BLaER1 treated with 17β-estradiol and CSF1 and Interleukin-3, amounts not matched to agents 10 nM and 100 nM (cell line): ENCODE data around the gene SPATA20.

Experiments
- H3K27ac ChIP-seq, 11 experiments: shearing (Covaris generic); formaldehyde crosslinking; 2 replicates each; pipeline ENCODE4 v1.8.1; 2022
- H3K27me3 ChIP-seq, 11 experiments: shearing (Covaris generic); formaldehyde crosslinking; 2 replicates each; pipeline ENCODE4 v1.8.1; 2022
- H3K36me3 ChIP-seq, 11 experiments: shearing (Covaris generic); formaldehyde crosslinking; 2 replicates each; pipeline ENCODE4 v1.8.1; 2022
- H3K4me1 ChIP-seq, 10 experiments: shearing (Covaris generic); formaldehyde crosslinking; 2 replicates each; pipeline ENCODE4 v1.8.1; 2022
- H3K4me2 ChIP-seq, 11 experiments: shearing (Covaris generic); formaldehyde crosslinking; 2 replicates each; pipeline ENCODE4 v1.8.1; 2022
- H3K4me3 ChIP-seq, 10 experiments: shearing (Covaris generic); formaldehyde crosslinking; 2 replicates each; pipeline ENCODE4 v1.8.1; 2022
- H3K9ac ChIP-seq, 11 experiments: shearing (Covaris generic); formaldehyde crosslinking; 2 replicates each; pipeline ENCODE4 v1.8.1; 2022
- H3K9me3 ChIP-seq, 11 experiments: shearing (Covaris generic); formaldehyde crosslinking; replicated peaks in 1 of 11; 2 replicates each; pipeline ENCODE4 v1.8.1; 2022
- H4K20me1 ChIP-seq, 11 experiments: shearing (Covaris generic); formaldehyde crosslinking; 2 replicates each; pipeline ENCODE4 v1.8.1; 2022
- Cebpa-rat ChIP-seq, 11 experiments: shearing (Covaris generic); IDR thresholded peaks; 2 replicates each; pipeline ENCODE4 v1.8.1; 2022

SPATA20 gene

GRCh38 chr17:50557630-50558029 lies 10.7 kb downstream of the SPATA20 start:
- Histone ChIP-seq H3K27ac (no peak overlapping the region), H3K27me3 (peaks cover 62 to 71% (median 64%) of the 10 kb centered on the region in 11 experiments), H3K4me3 (no peak overlapping the region), H3K9ac (no peak overlapping the region), H3K9me3 (peaks cover 0 to 9% (median 0%) of the 10 kb centered on the region in 11 experiments; a peak in 4 of 22 replicates), H3K4me2 (no peak overlapping the region), H4K20me1 (peaks cover 0 to 61% (median 35%) of the 10 kb centered on the region in 11 experiments; a peak in 18 of 22 replicates), H3K36me3 (no peaks in the 10 kb centered on the region), H3K4me1 (peaks cover 21 to 31% (median 25%) of the 10 kb centered on the region in 10 experiments)
- TF ChIP-seq Cebpa-rat (IDR thresholded peaks at IDR 0.05), result no peak

- Histone ChIP-seq H3K9me3 (peaks cover 0 to 9% (median 0%) of the 10 kb centered on the region in 11 experiments; a peak in 4 of 22 replicates), H4K20me1 (peaks cover 0 to 66% (median 40%) of the 10 kb centered on the region in 11 experiments; a peak in 18 of 22 replicates), H3K36me3 (no peaks in the 10 kb centered on the region), H3K4me2 (no peak overlapping the region), H3K4me3 (no peak overlapping the region), H3K27me3 (peaks cover 66 to 76% (median 69%) of the 10 kb centered on the region in 11 experiments), H3K27ac (no peak overlapping the region), H3K4me1 (peaks cover 21 to 34% (median 25%) of the 10 kb centered on the region in 10 experiments), H3K9ac (no peak overlapping the region)
- no peak for TF ChIP-seq Cebpa-rat (IDR thresholded peaks at IDR 0.05)
Observed at GRCh38 chr17:50558091-50558490, 11.1 kb downstream of the SPATA20 start.

- TF ChIP-seq Cebpa-rat (IDR thresholded peaks at IDR 0.05), result no peak
- Histone ChIP-seq H3K4me1 (peaks cover 21 to 34% (median 25%) of the 10 kb centered on the region in 10 experiments), H3K4me3 (0 out of 20 replicates have a peak overlapping the region, but pooled peaks of 3 of the 10 experiments have one; percentile 8 to 39 (median 9)), H3K9me3 (peaks cover 0 to 9% (median 0%) of the 10 kb centered on the region in 11 experiments; a peak in 4 of 22 replicates), H3K27ac (no peak overlapping the region), H3K27me3 (peaks cover 71 to 81% (median 74%) of the 10 kb centered on the region in 11 experiments), H3K4me2 (peak overlapping the region in 8 of 11 experiments; percentile 96 to 99 (median 98); a peak in 15 of 22 replicates), H4K20me1 (peaks cover 0 to 71% (median 45%) of the 10 kb centered on the region in 11 experiments; a peak in 18 of 22 replicates), H3K36me3 (no peaks in the 10 kb centered on the region), H3K9ac (no peak overlapping the region)
Observed at GRCh38 chr17:50558581-50558940, 11.6 kb downstream of the SPATA20 start.

- no peaks in the 10 kb centered on the region for H3K36me3 ChIP-seq
- peaks cover 21 to 34% (median 25%) of the 10 kb centered on the region in 10 experiments for H3K4me1 ChIP-seq
- H3K9ac ChIP-seq, result no peak overlapping the region
- H3K9me3 ChIP-seq, result peaks cover 0 to 9% (median 0%) of the 10 kb centered on the region in 11 experiments; a peak in 4 of 22 replicates
- H4K20me1 ChIP-seq, result peaks cover 0 to 73% (median 48%) of the 10 kb centered on the region in 11 experiments; a peak in 18 of 22 replicates
- no peak for TF ChIP-seq Cebpa-rat (IDR thresholded peaks at IDR 0.05)
- H3K27ac ChIP-seq, result no peak overlapping the region
- peaks cover 76 to 86% (median 79%) of the 10 kb centered on the region in 11 experiments for H3K27me3 ChIP-seq
- peak overlapping the region; percentile 94 to 99 (median 98) for H3K4me2 ChIP-seq
- H3K4me3 ChIP-seq, result peak overlapping the region in 8 of 10 experiments; percentile 8 to 71 (median 26); a peak in 5 of 20 replicates
Observed at GRCh38 chr17:50558941-50559614, 12.1 kb downstream of the SPATA20 start.

GRCh38 chr17:50559674-50560184 lies 12.8 kb downstream of the SPATA20 start:
- Histone ChIP-seq H3K9ac (no peak overlapping the region), H3K4me3 (peak overlapping the region; percentile 22 to 71 (median 59); a peak in 13 of 20 replicates), H3K27me3 (peaks cover 83 to 92% (median 85%) of the 10 kb centered on the region in 11 experiments), H3K27ac (no peak overlapping the region), H3K9me3 (peaks cover 0 to 9% (median 0%) of the 10 kb centered on the region in 11 experiments; a peak in 4 of 22 replicates), H3K4me2 (peak overlapping the region; percentile 94 to 99 (median 98)), H4K20me1 (peaks cover 0 to 72% (median 48%) of the 10 kb centered on the region in 11 experiments; a peak in 18 of 22 replicates), H3K36me3 (no peaks in the 10 kb centered on the region), H3K4me1 (peaks cover 21 to 34% (median 25%) of the 10 kb centered on the region in 10 experiments)
- TF ChIP-seq Cebpa-rat (IDR thresholded peaks at IDR 0.05), result no peak

- Histone ChIP-seq H3K27ac (no peak within 1 kb of the TSS), H3K9ac (peak within 1 kb of the TSS in 10 of 11 experiments; percentile 42 to 70 (median 57); a peak in 15 of 22 replicates), H3K36me3 (no peaks in the 10 kb centered on the region), H3K4me1 (peaks cover 21 to 34% (median 26%) of the 10 kb centered on the region in 10 experiments), H3K4me3 (peak within 1 kb of the TSS; percentile 44 to 71 (median 59)), H3K27me3 (peaks cover 89 to 98% (median 91%) of the 10 kb centered on the region in 11 experiments), H4K20me1 (peaks cover 0 to 72% (median 48%) of the 10 kb centered on the region in 11 experiments; a peak in 18 of 22 replicates), H3K9me3 (peaks cover 0 to 9% (median 0%) of the 10 kb centered on the region in 11 experiments; a peak in 4 of 22 replicates), H3K4me2 (peak within 1 kb of the TSS; percentile 94 to 99 (median 98))
- no peak for TF ChIP-seq Cebpa-rat (IDR thresholded peaks at IDR 0.05)
Observed at GRCh38 chr17:50560185-50560824, 13.3 kb downstream of the SPATA20 start, which contains the start of gene CACNA1G. Gene CACNA1G, plus strand, starts transcription at chr17:50560715. Its CDS starts 745 bp downstream, at chr17:50561460.

GRCh38 chr17:50560931-50561745 lies 14.2 kb downstream of the SPATA20 start:
- Histone ChIP-seq H3K27me3 (peaks cover 91 to 100% (median 99%) of the 10 kb centered on the region in 11 experiments), H3K4me1 (peaks cover 21 to 35% (median 28%) of the 10 kb centered on the region in 10 experiments), H3K9me3 (peaks cover 0 to 9% (median 0%) of the 10 kb centered on the region in 11 experiments; a peak in 4 of 22 replicates), H3K4me2 (peak overlapping the region; percentile 94 to 99 (median 98)), H3K27ac (no peak overlapping the region), H4K20me1 (peaks cover 0 to 64% (median 48%) of the 10 kb centered on the region in 11 experiments; a peak in 18 of 22 replicates), H3K4me3 (peak overlapping the region; percentile 44 to 71 (median 59)), H3K36me3 (no peaks in the 10 kb centered on the region), H3K9ac (peak overlapping the region in 10 of 11 experiments; percentile 42 to 70 (median 57); a peak in 15 of 22 replicates)
- TF ChIP-seq Cebpa-rat (IDR thresholded peaks at IDR 0.05), result no peak
